GM13976 (cell line): ENCODE measurements around the gene IFTAP.

Experiments
- DNase-seq: peaks from one replicate; pipeline ENCODE4 v3.0.0; 2012; ENCODE audit warnings: low spot score
- CTCF ChIP-seq: IDR thresholded peaks from 2 replicates; pipeline ENCODE4 v1.5.1; 2012; ENCODE audit warnings: borderline replicate concordance, mild to moderate bottlenecking; ENCODE audit not compliant: insufficient read depth; ENCODE audit errors: extremely low read depth, missing control alignments, control extremely low read depth
- in situ Hi-C: fragments of 300-500 bp; cut with MboI; formaldehyde crosslinking; loops from one replicate; pipeline ENCODE4 v1.12.0; 2022; ENCODE audit warnings: low sequenced_read_pairs, mixed read lengths, inconsistent platforms; ENCODE audit not compliant: unreplicated experiment

Gene IFTAP

DNA sequence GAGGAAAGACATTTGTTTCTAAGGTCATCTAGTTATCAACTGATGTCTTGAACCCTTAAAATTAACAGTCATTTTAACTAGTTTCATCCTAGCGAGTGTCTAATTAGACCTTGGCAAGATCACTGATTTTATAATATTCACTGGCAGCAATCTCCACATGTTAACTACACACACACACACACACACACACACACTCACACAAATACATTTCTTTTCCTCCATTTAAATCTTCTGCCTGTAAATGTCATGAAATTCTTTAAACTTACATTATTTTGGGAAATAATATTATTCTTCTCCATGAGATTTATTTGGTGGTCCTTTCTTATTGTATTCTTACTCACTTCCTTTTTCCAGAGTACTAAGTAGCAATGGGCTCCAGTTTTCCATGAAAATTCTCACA lies 2.9 kb upstream of the IFTAP start:
- in situ Hi-C loops, result no loop called here
- TF ChIP-seq CTCF, result no peak
- no peak for DNase-seq

DNA sequence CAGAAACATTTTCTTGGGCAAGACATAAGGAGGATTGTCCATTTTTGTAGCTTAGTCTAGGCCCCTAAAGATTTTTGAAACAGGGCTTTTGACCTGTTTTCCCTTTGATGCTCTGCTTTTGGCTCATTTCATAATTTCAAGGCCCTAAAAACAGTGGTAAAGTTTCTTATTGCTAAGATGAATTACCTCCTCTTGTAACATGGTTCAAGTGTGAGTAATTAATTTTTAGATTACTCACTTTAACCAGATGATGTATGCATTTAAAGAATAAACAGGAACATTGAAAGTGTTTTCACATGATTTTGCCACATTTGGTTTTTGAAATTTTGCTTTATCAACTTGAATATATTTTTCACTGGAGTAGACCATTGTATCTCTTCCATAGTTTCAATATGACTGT lies 2.6 kb downstream of the IFTAP start:
- no peak for DNase-seq
- no peak for TF ChIP-seq CTCF
- in situ Hi-C loops, result no loop called here

DNA sequence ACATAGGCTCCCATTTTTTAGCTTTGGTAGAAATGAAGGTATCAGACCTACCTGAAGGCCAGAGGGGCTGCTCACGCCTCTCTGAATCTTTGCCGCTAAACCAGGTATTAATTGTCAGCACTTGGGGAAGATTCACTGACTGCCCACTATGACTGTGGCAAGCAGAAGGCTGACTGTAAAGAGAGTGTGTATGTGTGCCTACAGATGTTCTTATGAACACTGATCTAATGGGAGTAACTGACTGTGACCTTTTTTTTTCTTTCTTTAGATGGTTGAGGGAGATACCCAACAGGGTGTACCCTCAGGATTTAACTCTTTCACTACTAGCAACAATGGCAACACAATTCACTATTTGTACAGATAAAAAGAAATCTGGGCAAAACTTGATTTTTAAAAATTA lies 3.7 kb downstream of the IFTAP start, which contains the start of gene RAG2:
Gene RAG2 (minus strand): TSS at position 186 of the 400 bp plus-strand sequence. CDS start 4,068 bp downstream, outside the sequence.
- in situ Hi-C loops, result no loop called here
- DNase-seq, result no peak

GRCh38 chr11:36600180-36600579 lies 5.9 kb downstream of the IFTAP start:
- DNase-seq, result no peak
- TF ChIP-seq CTCF, result no peak
- in situ Hi-C loops, result no loop called here

More for the DNA sequence above, 3.7 kb downstream of the IFTAP start, which contains the start of gene RAG2:
- no peak for TF ChIP-seq CTCF

- in situ Hi-C loops, result no loop called here
Observed at GRCh38 chr11:36601155-36601554, 6.9 kb downstream of the IFTAP start.

DNA sequence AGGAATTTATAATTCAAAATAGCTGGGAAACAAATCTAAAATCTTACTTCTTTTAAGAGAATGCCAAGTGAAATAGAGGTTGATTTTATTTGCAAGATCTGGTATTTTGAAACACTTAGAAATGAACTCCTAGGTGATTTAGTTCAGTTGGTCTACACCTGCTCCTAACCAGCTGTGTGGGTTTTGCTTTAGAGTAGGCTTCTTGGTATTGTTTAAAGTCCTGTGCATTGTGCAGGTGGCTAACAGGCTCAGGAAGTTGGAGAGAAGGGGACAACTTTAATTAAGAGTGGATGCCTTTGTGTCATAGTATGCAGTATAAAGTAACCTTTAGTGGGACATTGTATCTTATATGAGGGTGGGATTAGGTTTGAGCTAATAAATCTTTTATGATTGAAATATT lies 7.8 kb downstream of the IFTAP start:
- in situ Hi-C loops, result no loop called here
- no peak for TF ChIP-seq CTCF
- DNase-seq, result no peak

More at GRCh38 chr11:36601155-36601554, 6.9 kb downstream of the IFTAP start:
- DNase-seq, result no peak
- no peak for TF ChIP-seq CTCF

DNA sequence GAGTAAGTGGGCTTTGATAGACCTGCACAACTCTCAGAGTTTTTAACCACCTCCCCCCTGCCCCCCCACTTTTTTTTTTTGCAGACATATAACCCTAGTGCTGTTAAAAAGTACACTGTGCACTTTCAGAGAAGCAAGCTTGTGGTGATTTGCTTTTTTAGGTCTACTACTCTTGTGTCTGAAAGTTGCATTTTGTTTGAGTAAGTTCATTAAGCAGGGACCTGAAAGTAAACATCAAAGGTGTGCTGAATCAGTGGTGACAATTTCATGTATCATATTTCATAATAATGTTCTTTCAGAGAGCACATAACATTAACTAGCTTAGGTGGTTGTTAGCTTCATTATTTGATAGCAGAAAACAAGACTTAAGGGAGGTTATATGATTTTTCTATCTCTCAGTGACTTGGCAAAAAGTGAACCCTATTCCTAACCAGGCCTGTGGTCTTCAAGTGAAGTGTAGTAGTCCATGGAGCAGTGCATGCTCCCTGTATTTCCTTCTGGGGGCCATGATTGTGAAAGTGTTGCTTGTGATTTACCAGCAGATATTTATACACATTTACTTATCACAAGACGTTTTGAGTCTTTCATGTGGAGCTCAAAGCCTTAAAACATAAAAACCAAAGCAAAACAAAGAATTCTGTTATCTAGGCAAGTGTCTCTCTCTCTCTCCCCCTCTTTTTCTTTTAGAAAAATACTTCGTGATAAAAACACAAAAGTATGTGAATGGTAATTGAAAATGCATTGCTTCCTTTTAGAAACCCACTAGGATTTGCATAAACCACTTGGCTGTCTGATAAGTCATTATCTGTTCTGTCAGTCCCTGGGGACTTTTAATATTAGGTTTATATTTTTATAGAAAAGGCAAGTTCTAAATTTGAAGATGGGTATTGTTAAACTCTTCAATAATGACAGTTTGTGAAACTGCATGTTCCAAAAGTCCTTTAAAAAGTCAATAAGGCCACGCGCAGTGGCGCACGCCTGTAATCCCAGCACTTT lies 11.2 kb downstream of the IFTAP start:
- TF ChIP-seq CTCF, result no peak
- in situ Hi-C loops, result no loop called here
- DNase-seq, result no peak
